Skin epidermis (tissue), 12 donors: ENCODE data around the gene EIF5A.
"Not testable (repeated sequence)": the region's sequence is repeated elsewhere in the genome, so short reads cannot be mapped to it uniquely, and the experiment has no call there.

Source experiments
- H3K27ac ChIP-seq, 21 experiments: fragments of 200-600 bp; sonication (generic) in 11 of 21; one replicate each; pipeline ENCODE4 v1.5.0; 2020; ENCODE audit warnings: mild to moderate bottlenecking in 3 of 21, inconsistent platforms in 2 of 21, moderate library complexity in 2 of 21
- H3K4me3 ChIP-seq, 7 experiments: fragments of 200-600 bp; sonication (generic) in 2 of 7; one replicate each; pipeline ENCODE4 v1.5.0; 2020; ENCODE audit warnings: inconsistent platforms in 2 of 7, mild to moderate bottlenecking in 2 of 7, moderate library complexity in 1 of 7

The EIF5A gene

GRCh38 chr17:7327501-7327900, 20.1 kb downstream of the EIF5A start:
- Histone ChIP-seq H3K27ac (no peak overlapping the region), H3K4me3 (no peak overlapping the region)

DNA sequence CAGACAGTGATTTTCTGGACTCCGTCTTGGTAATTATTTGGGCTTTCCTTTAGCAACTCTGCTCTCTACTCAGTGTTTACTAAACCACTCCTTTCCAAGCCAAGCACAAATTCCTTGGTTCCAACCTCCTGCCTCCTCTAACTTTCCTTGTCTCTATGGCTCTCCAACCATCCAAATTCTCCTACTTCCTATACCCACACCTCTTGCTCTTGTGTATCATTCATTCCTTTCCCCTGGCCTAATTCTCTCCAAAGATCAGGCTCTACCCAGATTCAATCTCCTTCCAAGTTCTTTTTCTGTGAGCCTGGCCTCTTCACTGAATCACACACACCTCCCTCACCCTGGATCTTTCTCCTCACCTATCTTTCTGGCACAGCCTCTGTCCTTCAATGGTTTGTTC, 20.6 kb downstream of the EIF5A start:
- H3K27ac ChIP-seq, result peak overlapping the region in 6 of 21 experiments; percentile 89 to 97 (median 91)
- H3K4me3 ChIP-seq, result peak overlapping the region in 1 of 7 experiments; percentile 71

GRCh38 chr17:7328840-7329373, 21.5 kb downstream of the EIF5A start, which contains the start of gene NEURL4:
Gene NEURL4, minus strand, starts transcription at chr17:7329335. Its CDS starts 23 bp downstream, at chr17:7329312.
- H3K27ac ChIP-seq, result peak within 1 kb of the TSS; percentile 48 to 97 (median 92)
- H3K4me3 ChIP-seq, result peak within 1 kb of the TSS; percentile 57 to 88 (median 74)

DNA sequence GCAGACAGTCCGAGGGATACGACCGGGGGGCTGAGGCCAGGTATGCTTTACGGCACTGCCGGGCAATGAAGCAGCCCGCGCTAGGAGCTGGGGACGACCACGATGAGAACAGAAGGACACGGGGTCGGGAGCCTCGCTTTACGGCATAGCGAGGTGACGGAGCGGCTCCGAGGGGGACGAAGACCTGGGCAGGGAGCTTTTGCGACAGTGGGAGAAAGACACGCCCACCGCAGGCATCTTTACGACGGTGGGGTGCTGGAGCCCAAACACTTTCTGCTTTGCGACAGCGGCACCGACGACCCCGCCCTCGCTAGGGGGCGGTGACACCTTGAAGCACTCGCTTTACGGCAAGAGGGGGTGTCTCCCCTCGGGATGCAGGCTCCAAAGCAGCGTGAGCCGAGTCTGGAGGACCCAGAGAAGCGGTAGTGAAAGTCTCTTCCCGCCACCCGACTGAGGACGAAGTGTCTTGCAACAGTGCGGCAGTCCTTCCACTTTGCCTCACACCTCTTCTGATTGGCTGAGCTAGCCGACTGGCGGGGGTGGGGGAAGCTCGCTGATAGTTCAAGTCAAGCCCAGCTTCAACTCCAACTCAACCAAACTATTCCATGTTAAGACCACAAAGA, 22.1 kb downstream of the EIF5A start:
- Histone ChIP-seq H3K4me3 (peak overlapping the region; percentile 57 to 88 (median 74)), H3K27ac (peak overlapping the region; percentile 48 to 97 (median 92))

DNA sequence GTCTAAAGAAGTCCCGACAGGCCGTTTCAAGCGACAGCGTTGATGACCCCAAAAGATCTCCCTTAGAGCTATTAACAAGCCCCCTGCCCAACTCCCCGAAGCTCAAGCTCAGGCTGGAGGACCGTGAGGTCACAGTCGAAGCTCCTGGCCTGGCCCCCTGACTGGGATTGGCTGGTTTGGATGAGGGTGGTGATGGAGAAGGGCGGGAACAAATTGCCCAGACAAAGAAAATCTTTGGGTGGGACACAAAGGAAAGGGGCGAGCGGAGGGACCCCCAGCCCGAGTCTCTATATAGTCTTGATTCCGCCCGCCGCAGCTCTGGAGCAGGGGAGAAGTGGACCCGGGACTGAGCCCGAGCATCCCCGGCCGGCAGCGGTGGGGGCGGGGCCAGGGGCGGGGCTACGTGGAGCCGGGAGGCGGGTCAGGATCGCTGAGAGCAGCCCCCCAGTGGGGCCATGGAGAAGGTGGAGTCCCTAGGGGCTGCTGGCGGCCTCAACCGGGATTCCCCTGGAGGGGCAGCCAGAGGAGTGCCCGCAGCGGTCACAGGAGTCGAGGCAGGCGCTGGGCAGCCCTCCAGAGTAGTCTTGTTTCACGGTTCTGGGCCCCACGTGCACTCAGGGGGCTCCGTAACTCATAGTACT, 22.7 kb downstream of the EIF5A start:
- Histone ChIP-seq H3K27ac (peak overlapping the region; percentile 48 to 97 (median 92)), H3K4me3 (peak overlapping the region; percentile 57 to 88 (median 74))

DNA sequence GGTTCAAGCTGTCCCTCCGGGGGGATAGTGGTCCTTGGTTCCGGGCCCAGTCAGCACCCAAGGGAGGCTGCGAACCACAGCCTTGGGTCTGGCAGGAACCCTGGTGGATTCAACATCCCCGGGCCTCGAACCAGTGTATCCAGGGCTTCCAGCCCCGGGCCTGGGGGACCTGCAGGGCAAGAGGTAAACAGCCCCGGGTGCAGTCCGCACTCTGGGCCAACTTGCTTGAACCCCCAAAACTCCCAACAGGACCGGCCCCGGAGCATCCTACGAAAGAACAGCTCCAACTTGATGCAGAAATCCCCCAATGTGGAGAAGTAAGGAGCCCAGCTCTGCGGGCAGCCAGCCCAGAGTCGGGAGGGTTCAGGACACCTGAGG, 23.2 kb downstream of the EIF5A start:
- Histone ChIP-seq H3K27ac (peak overlapping the region in 20 of 21 experiments; percentile 37 to 97 (median 91)), H3K4me3 (peak overlapping the region; percentile 57 to 88 (median 74))

DNA sequence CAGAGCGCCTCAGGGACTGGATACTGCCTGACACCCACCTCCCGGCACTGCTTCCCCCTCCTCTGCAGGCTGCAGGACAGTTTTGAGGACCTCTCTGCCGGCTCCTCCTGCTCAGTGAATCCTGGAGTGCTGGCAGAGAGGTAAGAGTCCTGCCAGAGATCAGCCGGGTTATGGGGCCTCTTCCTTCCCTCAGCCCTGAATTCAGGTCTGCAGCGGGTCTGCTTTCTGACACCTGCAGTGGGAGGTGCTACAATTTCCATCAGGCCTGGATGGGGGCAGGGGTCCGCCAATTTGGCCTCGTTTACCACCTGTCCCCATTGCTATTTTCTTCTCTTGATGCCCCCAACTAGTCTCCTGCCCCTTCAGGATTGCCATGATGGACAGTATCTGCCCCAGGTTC, 24.7 kb downstream of the EIF5A start:
- Histone ChIP-seq H3K4me3 (no peak overlapping the region), H3K27ac (peak overlapping the region in 4 of 21 experiments; percentile 34 to 59 (median 51))

DNA sequence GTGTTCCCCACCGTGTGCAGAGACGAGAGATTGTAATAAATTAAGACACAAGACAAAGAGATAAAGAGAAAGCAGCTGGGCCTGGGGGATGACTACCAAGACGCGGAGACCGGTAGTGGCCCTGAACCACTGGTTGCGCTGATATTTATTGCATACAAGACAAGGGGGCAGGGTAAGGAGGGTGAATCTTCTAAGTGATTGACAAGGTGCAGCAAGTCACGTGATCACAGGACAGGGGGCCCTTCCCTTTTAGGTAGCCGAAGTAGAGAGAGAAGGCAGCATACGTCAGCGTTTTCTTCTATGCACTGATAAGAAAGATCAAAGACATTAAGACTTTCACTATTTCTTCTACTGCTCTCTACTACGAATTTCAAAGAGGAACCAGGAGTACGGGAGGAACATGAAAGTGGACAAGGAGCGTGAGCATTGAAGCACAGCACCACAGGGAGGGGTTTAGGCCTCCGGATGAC, 25.2 kb downstream of the EIF5A start:
- not testable (repeated sequence) for H3K4me3 ChIP-seq
- peak overlapping the region in 3 of 21 experiments; percentile 44 to 59 (median 58) for H3K27ac ChIP-seq

DNA sequence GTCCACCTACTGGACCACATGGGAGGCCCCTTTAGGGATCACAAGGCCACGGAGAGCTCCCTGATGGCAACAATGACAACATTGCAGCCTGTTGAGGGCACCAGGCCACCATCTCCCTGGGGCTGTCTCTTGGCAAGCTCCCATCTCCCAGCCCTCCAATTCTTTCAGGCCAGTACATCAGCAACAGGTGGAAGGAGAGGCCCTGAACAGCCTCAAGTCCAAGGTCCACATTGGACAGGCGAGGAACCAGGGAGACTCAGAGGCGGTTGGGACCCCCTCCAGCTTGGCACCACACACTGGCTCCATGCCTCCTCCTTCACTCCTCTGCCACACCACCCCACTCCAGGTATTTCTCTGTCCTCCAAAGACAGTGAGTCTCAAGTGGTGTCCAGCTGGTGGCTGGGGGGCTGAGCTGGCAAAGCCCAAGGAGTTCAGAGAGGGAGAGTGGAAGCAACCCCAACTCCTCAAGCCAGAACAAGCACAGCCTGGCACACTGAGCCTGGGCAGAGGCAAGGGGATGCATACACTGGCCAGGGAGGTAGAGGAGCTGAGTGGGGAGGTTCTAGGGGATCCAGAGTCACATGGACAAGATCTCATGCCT, 27.6 kb downstream of the EIF5A start:
- H3K27ac ChIP-seq, result peak overlapping the region in 5 of 21 experiments; percentile 85 to 96 (median 94)
- H3K4me3 ChIP-seq, result no peak overlapping the region

DNA sequence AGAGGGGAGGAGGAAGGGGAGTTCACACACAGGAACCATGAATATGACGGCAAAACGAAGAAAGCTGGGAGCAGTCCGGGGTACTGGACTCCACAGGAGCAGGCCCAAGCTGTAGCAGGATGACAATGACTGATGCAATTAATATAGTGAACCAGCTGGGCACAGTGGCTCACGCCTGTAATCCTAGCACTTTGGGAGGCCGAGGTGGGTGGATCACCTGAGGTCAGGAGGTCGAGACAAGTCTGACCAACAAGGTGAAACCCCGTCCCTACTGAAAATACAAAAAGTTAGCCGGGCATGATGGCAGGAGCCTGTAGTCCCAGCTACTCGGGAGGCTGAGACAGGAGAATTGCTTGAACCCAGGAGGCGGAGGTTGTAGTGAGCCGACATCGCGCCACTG, 28.3 kb downstream of the EIF5A start:
- not testable (repeated sequence) for H3K4me3 ChIP-seq
- H3K27ac ChIP-seq, result peak overlapping the region in 11 of 21 experiments; percentile 43 to 96 (median 73)

- Histone ChIP-seq H3K27ac (peak within 1 kb of the TSS in 16 of 21 experiments; percentile 6 to 96 (median 73)), H3K4me3 (peak within 1 kb of the TSS; percentile 18 to 47 (median 33))
These were observed 29.1 kb downstream of the EIF5A start, which contains the start of gene ACAP1 for GRCh38 chr17:7336240-7337175. Gene ACAP1, plus strand, starts transcription at chr17:7336529. Its CDS starts 206 bp downstream, at chr17:7336735.

DNA sequence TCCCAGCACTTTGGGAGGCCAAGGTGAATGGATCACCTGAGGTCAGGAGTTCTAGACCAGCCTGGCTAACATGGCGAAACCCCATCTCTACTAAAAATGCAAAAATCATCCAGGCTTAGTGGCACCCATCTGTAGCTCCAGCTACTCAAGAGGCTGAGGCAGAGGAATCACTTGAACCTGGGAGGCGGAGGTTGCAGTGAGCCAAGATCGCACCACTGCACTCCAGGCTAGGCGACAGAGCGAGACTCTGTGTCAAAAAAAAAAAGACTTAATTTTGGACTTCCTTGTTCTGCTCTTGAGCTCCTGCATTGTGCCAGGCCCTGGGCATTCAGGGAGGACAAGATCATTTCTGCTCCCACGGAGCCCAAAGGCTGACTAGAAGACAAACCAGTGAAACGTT, 30.2 kb downstream of the EIF5A start:
- peak overlapping the region in 11 of 21 experiments; percentile 43 to 96 (median 81) for H3K27ac ChIP-seq
- H3K4me3 ChIP-seq, result peak overlapping the region in 6 of 7 experiments; percentile 18 to 47 (median 34)

GRCh38 chr17:7340179-7340578, 32.8 kb downstream of the EIF5A start:
- Histone ChIP-seq H3K4me3 (no peak overlapping the region), H3K27ac (peak overlapping the region in 1 of 21 experiments; percentile 20)

DNA sequence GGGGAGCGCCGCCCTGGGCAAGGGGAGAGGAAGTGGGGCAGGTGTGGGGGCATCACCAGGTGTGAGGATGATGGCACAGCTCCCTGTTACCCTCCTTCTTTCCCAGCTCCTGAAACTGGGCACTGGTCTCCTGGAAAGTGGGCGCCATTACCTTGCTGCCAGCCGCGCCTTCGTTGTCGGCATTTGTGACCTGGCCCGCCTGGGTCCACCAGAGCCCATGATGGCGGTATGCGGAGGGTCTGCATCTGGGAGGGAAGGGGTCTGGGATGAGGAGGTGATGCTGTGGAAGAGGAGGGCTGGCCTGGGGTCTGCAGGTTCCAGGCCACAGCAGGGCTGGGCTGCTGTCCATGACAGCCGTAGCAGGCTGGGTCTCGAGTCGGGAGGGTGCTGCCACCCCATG, 34.4 kb downstream of the EIF5A start:
- Histone ChIP-seq H3K27ac (no peak overlapping the region), H3K4me3 (no peak overlapping the region)

- Histone ChIP-seq H3K4me3 (no peak overlapping the region), H3K27ac (no peak overlapping the region)
These were observed 35.8 kb downstream of the EIF5A start for GRCh38 chr17:7343250-7343649.

DNA sequence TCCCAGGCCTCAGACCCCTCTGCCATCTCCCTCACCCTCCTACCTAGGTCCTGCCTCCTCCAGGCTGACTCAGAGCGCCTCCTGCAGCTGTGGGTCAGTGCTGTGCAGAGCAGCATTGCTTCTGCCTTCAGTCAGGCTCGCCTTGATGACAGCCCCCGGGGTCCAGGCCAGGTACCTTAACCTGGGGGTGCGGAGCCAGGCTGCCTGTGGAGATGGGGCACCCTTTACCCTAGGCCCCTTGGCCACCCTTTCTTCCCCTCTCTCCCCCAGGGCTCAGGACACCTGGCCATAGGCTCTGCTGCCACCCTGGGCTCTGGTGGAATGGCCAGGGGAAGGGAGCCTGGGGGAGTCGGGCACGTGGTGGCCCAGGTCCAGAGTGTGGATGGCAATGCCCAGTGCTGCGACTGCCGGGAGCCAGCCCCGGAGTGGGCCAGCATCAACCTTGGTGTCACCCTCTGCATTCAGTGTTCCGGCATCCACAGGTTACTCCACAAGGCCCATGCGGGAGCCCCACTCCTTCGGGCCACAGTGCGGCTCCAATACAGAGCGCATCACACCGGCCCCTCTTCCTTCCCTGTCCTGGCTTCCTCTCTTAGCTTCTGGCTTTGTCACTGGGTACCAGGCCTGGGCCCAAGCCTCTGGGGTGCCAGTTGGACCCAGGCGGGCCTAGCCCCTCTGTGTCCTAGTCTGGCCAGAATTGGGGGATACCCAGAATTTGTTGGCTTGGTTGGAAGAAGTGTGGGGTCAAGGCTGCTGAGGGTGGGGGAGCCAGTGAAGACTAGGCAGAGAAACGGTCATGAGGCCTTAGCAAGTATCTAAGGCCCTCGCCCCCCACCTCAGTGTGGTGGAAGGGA, 39.6 kb downstream of the EIF5A start:
- H3K27ac ChIP-seq, result no peak overlapping the region
- H3K4me3 ChIP-seq, result no peak overlapping the region

GRCh38 chr17:7347630-7348477, 40.4 kb downstream of the EIF5A start:
- peak overlapping the region in 5 of 21 experiments; percentile 19 to 38 (median 27) for H3K27ac ChIP-seq

More at GRCh38 chr17:7347630-7348477, 40.4 kb downstream of the EIF5A start:
- no peak overlapping the region for H3K4me3 ChIP-seq
